Adrenal gland (tissue), 12 donors: Measurements from ENCODE around the gene PROCR. TPM values are rescaled to one million over a fixed set of nuclear protein-coding genes. Genes with fewer than 3 reads are reported as not detected.

Source experiments
- DNase-seq, 7 donors: peaks; one replicate each; pipeline ENCODE4 v3.0.0-alpha.2; 2019 to 2020
- H3K27ac ChIP-seq, 5 donors: fragments of 200-600 bp; sonication (generic) in 4 of 5; 1 replicate in 3 of 5; 2 replicates in 2 of 5; pipeline versions ENCODE4 v1.5.1 to v1.8.0; 2016 to 2020; ENCODE audit warnings: mild to moderate bottlenecking in 1 of 5
- H3K27me3 ChIP-seq: fragments of 200-600 bp; 2 replicates; pipeline ENCODE4 v1.8.0; 2021
- H3K36me3 ChIP-seq, 2 donors: fragments of 200-600 bp; replicated peaks in 1 of 2; 1 replicate in 1 of 2; 2 replicates in 1 of 2; pipeline versions ENCODE4 v1.5.1 to v1.8.0; 2018 to 2022
- H3K4me1 ChIP-seq, 2 donors: fragments of 200-600 bp; replicated peaks in 1 of 2; 1 replicate in 1 of 2; 2 replicates in 1 of 2; pipeline versions ENCODE4 v1.5.1 to v1.8.0; 2018 to 2021
- H3K4me3 ChIP-seq, 4 donors: fragments of 200-600 bp; sonication (generic) in 3 of 4; one replicate each; pipeline ENCODE4 v1.5.1; 2016 to 2018
- H3K9me3 ChIP-seq, 3 donors: fragments of 200-600 bp; sonication (generic) in 1 of 3; replicated peaks in 1 of 3; 1 replicate in 2 of 3; 2 replicates in 1 of 3; pipeline versions ENCODE4 v1.5.1 to v1.8.0; 2016 to 2021
- POLR2A ChIP-seq, 2 donors: fragments of 450-650 bp; IDR thresholded peaks; one replicate each; pipeline ENCODE4 v1.6.1; 2017; ENCODE audit warnings: antibody characterized with exemption in 2 of 2, mild to moderate bottlenecking in 2 of 2, moderate library complexity in 1 of 2
- WGBS, 4 donors: extraction: QIAGEN DNeasy Blood & Tissue Kit in 2 of 4; methylation state at CpG; one replicate each; pipeline versions ENCODE4 v1.1.5 to v1.1.7; 2013 to 2017; 5-methylcytosine and 5-hydroxymethylcytosine counted together
- intact Hi-C, 2 donors: fragments of 100-400 bp; cut with DNase I; formaldehyde crosslinking; loops; one replicate each; pipeline versions ENCODE4 v1.14.1 to v1.15.0; 2022 to 2023
- polyA plus RNA-seq, 3 donors: library from polyadenylated mRNA; stranded (reverse); fragments of 200-250 nt in 2 of 3; fragments of 350-450 nt in 1 of 3; fragmentation: Illumina TruSeq in 1 of 3; extraction: RNeasy Lipid Tissue Mini Kit (QIAGEN cat#74804) in 1 of 3; gene quantifications; one replicate each; pipeline ENCODE4 v1.2.3, GENCODE V29; 2013 to 2014
- total RNA-seq, 9 donors: library from RNA; depleted of rRNA in 4 of 9; stranded (reverse); fragments of >200 nt in 4 of 9; fragments of 120-200 nt in 1 of 9; fragmentation: NEBNext Ultra II Directional in 1 of 9; extraction: Animal tissue kit (Norgen Biotek cat#: 25700) in 1 of 9; gene quantifications; one replicate each; pipeline versions ENCODE4 v1.1.0 to v1.2.4, GENCODE V29; 2013 to 2023
- TF ChIP-seq, protein P1 (sequence below), 6 experiments: fragments of 450-650 bp in 4 of 6; fragments of 200-600 bp in 2 of 6; sonication (generic) in 1 of 6; IDR thresholded peaks; 1 replicate in 5 of 6; 2 replicates in 1 of 6; pipeline versions ENCODE4 v1.5.1 to v1.8.0; 2016 to 2021; ENCODE audit warnings: antibody characterized with exemption in 6 of 6, mild to moderate bottlenecking in 2 of 6, moderate library complexity in 1 of 6
- donor health status: healthy with polysubstance abuse.
- donor health status: Bipolar disorder and iron deficiency.
- donor health status: DM: yes; HTN: yes; CAD: no.
- donor health status: DM: no; HTN: no; CAD: no.
- donor health status: DM: no; HTN: no; CAD: no.
- donor health status: DM: yes; HTN: yes; CAD: no.

The PROCR gene
- total and polyA plus RNA-seq, 12 donors = 5.7 to 87.0 (median 29.1) TPM

- H3K27ac ChIP-seq = no peak overlapping the region
- WGBS, 4 donors = 91 to 94% (median 93%) methylated on average over 12 of the region's 12 CpGs
- no peak for TF ChIP-seq POLR2A (IDR thresholded peaks at IDR 0.05)
- TF ChIP-seq, protein P1, sequence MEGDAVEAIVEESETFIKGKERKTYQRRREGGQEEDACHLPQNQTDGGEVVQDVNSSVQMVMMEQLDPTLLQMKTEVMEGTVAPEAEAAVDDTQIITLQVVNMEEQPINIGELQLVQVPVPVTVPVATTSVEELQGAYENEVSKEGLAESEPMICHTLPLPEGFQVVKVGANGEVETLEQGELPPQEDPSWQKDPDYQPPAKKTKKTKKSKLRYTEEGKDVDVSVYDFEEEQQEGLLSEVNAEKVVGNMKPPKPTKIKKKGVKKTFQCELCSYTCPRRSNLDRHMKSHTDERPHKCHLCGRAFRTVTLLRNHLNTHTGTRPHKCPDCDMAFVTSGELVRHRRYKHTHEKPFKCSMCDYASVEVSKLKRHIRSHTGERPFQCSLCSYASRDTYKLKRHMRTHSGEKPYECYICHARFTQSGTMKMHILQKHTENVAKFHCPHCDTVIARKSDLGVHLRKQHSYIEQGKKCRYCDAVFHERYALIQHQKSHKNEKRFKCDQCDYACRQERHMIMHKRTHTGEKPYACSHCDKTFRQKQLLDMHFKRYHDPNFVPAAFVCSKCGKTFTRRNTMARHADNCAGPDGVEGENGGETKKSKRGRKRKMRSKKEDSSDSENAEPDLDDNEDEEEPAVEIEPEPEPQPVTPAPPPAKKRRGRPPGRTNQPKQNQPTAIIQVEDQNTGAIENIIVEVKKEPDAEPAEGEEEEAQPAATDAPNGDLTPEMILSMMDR (IDR thresholded peaks at IDR 0.05) = no peak
- H3K36me3 ChIP-seq = no peaks in the 10 kb centered on the region
- H3K4me1 ChIP-seq = no peaks in the 10 kb centered on the region
- intact Hi-C loops = loop anchor here in 1 of 2 donors (10.0 kb wide), 2 partner anchors 221 to 361 kb away; no protein-coding TSS in a partner anchor
- H3K9me3 ChIP-seq = no peaks in the 10 kb centered on the region
- H3K4me3 ChIP-seq = no peak overlapping the region
- DNase-seq = no peak
- no peaks in the 10 kb centered on the region for H3K27me3 ChIP-seq
These were observed 43.4 kb downstream of the PROCR start for GRCh38 chr20:35215066-35215956.

- Histone ChIP-seq H3K4me1 (no peaks in the 10 kb centered on the region), H3K36me3 (no peaks in the 10 kb centered on the region), H3K9me3 (no peaks in the 10 kb centered on the region), H3K27ac (no peak overlapping the region), H3K4me3 (no peak overlapping the region), H3K27me3 (no peaks in the 10 kb centered on the region)
- no peak for TF ChIP-seq POLR2A (IDR thresholded peaks at IDR 0.05)
- TF ChIP-seq, protein P1 (IDR thresholded peaks at IDR 0.05) = no peak
- intact Hi-C loops = loop anchor here in 1 of 2 donors (10.0 kb wide), 2 partner anchors 222 to 362 kb away; no protein-coding TSS in a partner anchor
- WGBS, 4 donors = 87 to 90% (median 88%) methylated on average over 5 of the region's 5 CpGs
- DNase-seq = no peak
These were observed 44.7 kb downstream of the PROCR start for GRCh38 chr20:35216541-35216940.

- TF ChIP-seq, protein P1 (IDR thresholded peaks at IDR 0.05) = no peak
- TF ChIP-seq POLR2A (IDR thresholded peaks at IDR 0.05) = no peak
- WGBS, 4 donors = 91 to 98% (median 96%) methylated on average over 5 of the region's 5 CpGs
- no peak overlapping the region for H3K27ac ChIP-seq
- no peak overlapping the region for H3K4me3 ChIP-seq
- no peak for DNase-seq
- no peaks in the 10 kb centered on the region for H3K27me3 ChIP-seq
- H3K36me3 ChIP-seq = no peaks in the 10 kb centered on the region
- no peaks in the 10 kb centered on the region for H3K9me3 ChIP-seq
- intact Hi-C loops = no loop called here
- peaks cover 3 to 4% of the 10 kb centered on the region in 2 donors for H3K4me1 ChIP-seq
These were observed 52.1 kb downstream of the PROCR start for GRCh38 chr20:35223941-35224340.

DNA sequence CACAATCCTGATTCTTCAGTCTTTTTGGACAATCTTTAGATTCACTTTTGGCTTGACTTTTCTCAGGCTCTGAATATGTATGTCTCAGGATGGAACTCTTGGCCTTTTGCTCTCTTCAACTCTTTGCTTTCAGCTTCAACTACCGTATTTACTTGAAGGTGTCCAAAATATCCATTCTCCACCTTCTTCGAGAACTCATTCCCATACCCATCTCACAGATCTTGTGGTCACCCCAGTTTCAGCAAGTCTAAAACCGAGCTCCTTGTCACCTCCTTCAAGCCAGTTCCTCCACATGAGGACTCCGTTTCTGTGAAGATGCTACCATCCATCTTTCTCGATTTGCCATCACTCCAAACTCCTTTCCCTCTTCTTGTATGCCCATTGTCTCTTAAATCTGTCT is 52.7 kb downstream of the PROCR start:
- peaks cover 3 to 4% of the 10 kb centered on the region in 2 donors for H3K4me1 ChIP-seq
- no peak for DNase-seq
- no peak for TF ChIP-seq POLR2A (IDR thresholded peaks at IDR 0.05)
- TF ChIP-seq, protein P1 (IDR thresholded peaks at IDR 0.05) = no peak
- WGBS, 4 donors = 94 to 98% (median 95%) methylated on average over 5 of the region's 5 CpGs
- no peaks in the 10 kb centered on the region for H3K27me3 ChIP-seq
- no peak overlapping the region for H3K4me3 ChIP-seq
- no peaks in the 10 kb centered on the region for H3K36me3 ChIP-seq
- intact Hi-C loops = no loop called here
- H3K27ac ChIP-seq = no peak overlapping the region
- no peaks in the 10 kb centered on the region for H3K9me3 ChIP-seq
